GM12878 (cell line): ENCODE results near the gene CDHR4. TPM values are rescaled to one million over a fixed set of nuclear protein-coding genes. Genes with fewer than 3 reads are reported as not detected.

Experiments used
- E2F8 ChIP-seq: fragments of 450-650 bp; IDR thresholded peaks from 2 replicates; pipeline ENCODE4 v1.6.1; 2018; ENCODE audit warnings: mild to moderate bottlenecking, low read depth, moderate library complexity; ENCODE audit not compliant: partially characterized antibody
- HCFC1 ChIP-seq: fragments of 150-350 bp; IDR thresholded peaks from 2 replicates; pipeline ENCODE4 v1.6.1; 2014; ENCODE audit warnings: low read length
- IKZF1 ChIP-seq: fragments of 450-650 bp; conservative IDR thresholded peaks from 2 replicates; pipeline ENCODE4 v1.6.1; 2017; ENCODE audit warnings: antibody characterized with exemption, mild to moderate bottlenecking
- IRF5 ChIP-seq: fragments of 450-650 bp; IDR thresholded peaks from 2 replicates; pipeline ENCODE4 v1.6.1; 2017; ENCODE audit warnings: borderline replicate concordance
- JUNB ChIP-seq: IDR thresholded peaks from 2 replicates; pipeline ENCODE4 v1.6.1; 2016; ENCODE audit warnings: antibody characterized with exemption, mild to moderate bottlenecking
- MXI1 ChIP-seq: fragments of 150-350 bp; IDR thresholded peaks from 2 replicates; pipeline ENCODE4 v1.6.1; 2011; ENCODE audit warnings: low read depth, mild to moderate bottlenecking, inconsistent platforms, low read length, improper control_type of control experiment
- MYB ChIP-seq: fragments of 150-350 bp; IDR thresholded peaks from 2 replicates; pipeline ENCODE4 v1.6.1; 2014; ENCODE audit warnings: mild to moderate bottlenecking, low read depth, low read length, borderline replicate concordance
- NBN ChIP-seq: fragments of 450-650 bp; IDR thresholded peaks from 2 replicates; pipeline ENCODE4 v1.6.1; 2016
- NFYA ChIP-seq: IDR thresholded peaks from 2 replicates; pipeline ENCODE4 v1.6.1; 2011; ENCODE audit warnings: low read depth, mild to moderate bottlenecking, low read length, improper control_type of control experiment, borderline replicate concordance
- POLR2AphosphoS5 ChIP-seq: IDR thresholded peaks from 2 replicates; pipeline ENCODE4 v1.6.1; 2011; ENCODE audit warnings: mild to moderate bottlenecking, low read length, inconsistent platforms
- RB1 ChIP-seq: fragments of 450-650 bp; formaldehyde crosslinking; IDR thresholded peaks from 2 replicates; pipeline ENCODE4 v1.6.1; 2017; ENCODE audit warnings: mild to moderate bottlenecking, borderline replicate concordance
- RELA ChIP-seq: fragments of 450-650 bp; IDR thresholded peaks from 2 replicates; pipeline ENCODE4 v1.8.0; 2014; ENCODE audit warnings: borderline replicate concordance; ENCODE audit not compliant: partially characterized antibody
- RFX5 ChIP-seq: IDR thresholded peaks from 2 replicates; pipeline ENCODE4 v1.6.1; 2011; ENCODE audit warnings: low read depth, low read length, improper control_type of control experiment
- SIN3A ChIP-seq: IDR thresholded peaks from 2 replicates; pipeline ENCODE4 v1.6.1; 2012; ENCODE audit warnings: low read depth, low read length, improper control_type of control experiment
- SREBF1 ChIP-seq: IDR thresholded peaks from 2 replicates; pipeline ENCODE4 v1.6.1; 2012; ENCODE audit warnings: mild to moderate bottlenecking, low read length
- USF2 ChIP-seq: IDR thresholded peaks from 2 replicates; pipeline ENCODE4 v1.6.1; 2011; ENCODE audit warnings: low read depth, low read length, improper control_type of control experiment, borderline replicate concordance
- ZBED1 ChIP-seq: IDR thresholded peaks from 2 replicates; pipeline ENCODE4 v1.6.1; 2016; ENCODE audit warnings: borderline replicate concordance
- polyA plus RNA-seq, 11 experiments: library from polyadenylated mRNA; depleted of rRNA in 4 of 11; unstranded in 6 of 11; stranded (reverse) in 5 of 11; fragments of >200 nt; fragmentation: Nextera tagmentation in 4 of 11; fragmentation: Illumina TruSeq in 1 of 11; extraction: Ambion mirVana in 4 of 11; extraction: Trizol in 1 of 11; gene quantifications; 1 replicate in 1 of 11; 2 replicates in 10 of 11; pipeline versions ENCODE4 v1.2.1 to v1.2.3, GENCODE V29; 2011 to 2016; ENCODE audit warnings: inconsistent platforms in 2 of 11, missing spikeins in 2 of 11, low read depth in 1 of 11
- total RNA-seq, 4 experiments: library from RNA; depleted of rRNA in 3 of 4; stranded (reverse); fragments of >200 nt in 3 of 4; fragmentation: Illumina TruSeq in 1 of 4; extraction: Trizol in 1 of 4; gene quantifications; 2 replicates each; pipeline versions ENCODE4 v1.2.1 to v1.2.3, GENCODE V29; 2013 to 2021
- TF ChIP-seq, protein P1 (sequence below): fragments of 450-650 bp; IDR thresholded peaks from 2 replicates; pipeline ENCODE4 v1.6.1; 2017; ENCODE audit warnings: mild to moderate bottlenecking, moderate library complexity
- TF ChIP-seq, protein P2 (sequence below): IDR thresholded peaks from 2 replicates; pipeline ENCODE4 v1.6.1; 2011; ENCODE audit warnings: mild to moderate bottlenecking, low read depth, low read length, moderate library complexity; ENCODE audit not compliant: insufficient replicate concordance

The CDHR4 gene
- total and polyA plus RNA-seq, 10 of the 15 experiments (the other 5 are each of a cell fraction or from before 2014, with no cell fraction given) = not detected

GRCh38 chr3:49786357-49787181, 13.1 kb downstream of the CDHR4 start, which contains the start of gene IP6K1 (continued):
- TF ChIP-seq, protein P1, sequence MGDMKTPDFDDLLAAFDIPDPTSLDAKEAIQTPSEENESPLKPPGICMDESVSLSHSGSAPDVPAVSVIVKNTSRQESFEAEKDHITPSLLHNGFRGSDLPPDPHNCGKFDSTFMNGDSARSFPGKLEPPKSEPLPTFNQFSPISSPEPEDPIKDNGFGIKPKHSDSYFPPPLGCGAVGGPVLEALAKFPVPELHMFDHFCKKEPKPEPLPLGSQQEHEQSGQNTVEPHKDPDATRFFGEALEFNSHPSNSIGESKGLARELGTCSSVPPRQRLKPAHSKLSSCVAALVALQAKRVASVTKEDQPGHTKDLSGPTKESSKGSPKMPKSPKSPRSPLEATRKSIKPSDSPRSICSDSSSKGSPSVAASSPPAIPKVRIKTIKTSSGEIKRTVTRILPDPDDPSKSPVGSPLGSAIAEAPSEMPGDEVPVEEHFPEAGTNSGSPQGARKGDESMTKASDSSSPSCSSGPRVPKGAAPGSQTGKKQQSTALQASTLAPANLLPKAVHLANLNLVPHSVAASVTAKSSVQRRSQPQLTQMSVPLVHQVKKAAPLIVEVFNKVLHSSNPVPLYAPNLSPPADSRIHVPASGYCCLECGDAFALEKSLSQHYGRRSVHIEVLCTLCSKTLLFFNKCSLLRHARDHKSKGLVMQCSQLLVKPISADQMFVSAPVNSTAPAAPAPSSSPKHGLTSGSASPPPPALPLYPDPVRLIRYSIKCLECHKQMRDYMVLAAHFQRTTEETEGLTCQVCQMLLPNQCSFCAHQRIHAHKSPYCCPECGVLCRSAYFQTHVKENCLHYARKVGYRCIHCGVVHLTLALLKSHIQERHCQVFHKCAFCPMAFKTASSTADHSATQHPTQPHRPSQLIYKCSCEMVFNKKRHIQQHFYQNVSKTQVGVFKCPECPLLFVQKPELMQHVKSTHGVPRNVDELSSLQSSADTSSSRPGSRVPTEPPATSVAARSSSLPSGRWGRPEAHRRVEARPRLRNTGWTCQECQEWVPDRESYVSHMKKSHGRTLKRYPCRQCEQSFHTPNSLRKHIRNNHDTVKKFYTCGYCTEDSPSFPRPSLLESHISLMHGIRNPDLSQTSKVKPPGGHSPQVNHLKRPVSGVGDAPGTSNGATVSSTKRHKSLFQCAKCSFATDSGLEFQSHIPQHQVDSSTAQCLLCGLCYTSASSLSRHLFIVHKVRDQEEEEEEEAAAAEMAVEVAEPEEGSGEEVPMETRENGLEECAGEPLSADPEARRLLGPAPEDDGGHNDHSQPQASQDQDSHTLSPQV = no peak
- TF ChIP-seq HCFC1 = peak; percentile 49
- peak; percentile 67 for TF ChIP-seq NFYA
- TF ChIP-seq IRF5 = no peak
- peak; percentile 97 for TF ChIP-seq USF2
- TF ChIP-seq MYB = no peak
- TF ChIP-seq POLR2AphosphoS5 = peak; percentile 90
- TF ChIP-seq SREBF1 = no peak; the same call in 1 of the 2 replicates
- peak; percentile 91; the same call in 1 of the 2 replicates for TF ChIP-seq SIN3A
- peak; percentile 18; the same call in 1 of the 2 replicates for TF ChIP-seq RB1
- 0 out of 2 replicates have a peak, but pooled peaks have one; percentile 18 for TF ChIP-seq IKZF1
- TF ChIP-seq E2F8 = no peak
- TF ChIP-seq ZBED1 = no peak
- peak; percentile 86 for TF ChIP-seq RELA
- peak; percentile 83; the same call in 1 of the 2 replicates for TF ChIP-seq RFX5
- no peak for TF ChIP-seq JUNB
- TF ChIP-seq, protein P2, sequence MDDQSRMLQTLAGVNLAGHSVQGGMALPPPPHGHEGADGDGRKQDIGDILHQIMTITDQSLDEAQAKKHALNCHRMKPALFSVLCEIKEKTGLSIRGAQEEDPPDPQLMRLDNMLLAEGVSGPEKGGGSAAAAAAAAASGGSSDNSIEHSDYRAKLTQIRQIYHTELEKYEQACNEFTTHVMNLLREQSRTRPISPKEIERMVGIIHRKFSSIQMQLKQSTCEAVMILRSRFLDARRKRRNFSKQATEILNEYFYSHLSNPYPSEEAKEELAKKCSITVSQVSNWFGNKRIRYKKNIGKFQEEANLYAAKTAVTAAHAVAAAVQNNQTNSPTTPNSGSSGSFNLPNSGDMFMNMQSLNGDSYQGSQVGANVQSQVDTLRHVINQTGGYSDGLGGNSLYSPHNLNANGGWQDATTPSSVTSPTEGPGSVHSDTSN = peak; percentile 100
- TF ChIP-seq NBN = peak; percentile 79
- TF ChIP-seq MXI1 = no peak; the same call in 1 of the 2 replicates
